NCI-H345 treated with DMSO at 0.1 percent for 48 hours (cell line): ENCODE data around the gene GCNT4.
"Not testable (repeated sequence)": the region's sequence is repeated elsewhere in the genome, so short reads cannot be mapped to it uniquely, and the experiment has no call there.

Experiments used
- DNase-seq: peaks from one replicate; lab custom pipeline; 2025; ENCODE audit not compliant: unreplicated experiment; lab: John Stamatoyannopoulos, UW

Gene GCNT4

DNA sequence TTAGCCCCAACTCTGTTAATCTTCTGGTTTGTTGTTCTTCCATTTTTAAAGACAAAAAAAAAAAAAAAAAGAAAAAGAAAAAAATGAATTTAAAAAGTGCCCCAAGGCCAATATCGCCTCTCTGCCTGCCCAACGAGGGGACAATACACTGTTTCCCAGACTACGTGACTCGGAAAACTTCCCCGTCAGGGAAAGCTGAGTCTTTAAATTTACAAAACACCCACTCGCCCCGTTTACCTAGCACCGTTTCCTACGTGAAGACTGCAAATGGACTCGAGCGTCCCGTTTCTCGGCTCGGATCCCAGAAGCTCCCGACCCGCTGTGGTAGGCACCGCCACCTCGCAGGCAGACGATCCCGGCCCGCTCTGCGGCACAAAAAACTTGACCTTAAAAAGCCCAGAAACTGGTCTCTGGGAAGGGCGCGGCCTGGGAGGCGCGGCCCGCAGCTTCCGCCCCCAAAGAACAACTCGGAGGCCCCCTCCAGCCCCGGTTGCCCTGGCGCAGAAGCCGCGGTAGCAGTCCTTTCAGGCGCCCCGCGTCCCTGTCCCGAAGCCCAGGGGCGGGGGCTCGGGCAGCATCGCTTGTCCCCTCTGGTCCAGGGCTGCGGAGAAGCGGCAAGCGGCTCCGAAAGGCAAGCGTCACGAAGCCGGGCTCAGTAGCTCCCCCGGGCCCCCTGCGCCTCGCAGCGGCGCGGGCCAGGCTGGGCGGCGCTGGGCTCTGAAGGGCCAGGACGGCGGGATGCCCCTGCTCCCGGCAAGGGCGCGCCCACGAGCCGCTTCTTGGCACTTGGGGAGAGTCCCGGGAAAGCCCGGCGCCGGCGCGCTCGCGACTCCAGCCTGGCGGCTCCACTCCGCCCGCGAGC lies at the start of gene GCNT4:
TSS of gene GCNT4 (minus strand) at position 367 of the 862 bp plus-strand sequence. CDS start 22,521 bp downstream, outside the sequence.
- no peak for DNase-seq

DNA sequence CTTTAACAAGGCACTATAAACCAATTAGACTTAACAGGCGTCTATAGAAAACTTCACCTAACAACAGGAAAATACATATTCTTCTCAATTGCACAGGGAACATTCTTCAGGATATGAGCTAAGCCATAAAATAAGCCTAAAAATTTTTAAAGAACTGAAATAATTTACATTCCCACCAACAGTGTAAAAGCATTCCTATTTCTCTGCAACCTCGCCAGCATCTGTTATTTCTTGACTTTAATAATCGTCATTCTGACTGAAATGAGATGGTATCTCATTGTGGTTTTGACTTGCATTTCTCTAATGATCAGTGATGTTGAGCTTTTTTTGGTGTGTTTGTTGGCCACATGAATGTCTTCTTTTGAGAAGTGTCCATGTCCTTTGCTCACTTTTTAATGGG lies 43.6 kb upstream of the GCNT4 start:
- DNase-seq, result not testable (repeated sequence)

GRCh38 chr5:75091597-75091996 lies 39.2 kb upstream of the GCNT4 start:
- DNase-seq, result no peak

GRCh38 chr5:75089662-75090061 lies 37.3 kb upstream of the GCNT4 start:
- no peak for DNase-seq

DNA sequence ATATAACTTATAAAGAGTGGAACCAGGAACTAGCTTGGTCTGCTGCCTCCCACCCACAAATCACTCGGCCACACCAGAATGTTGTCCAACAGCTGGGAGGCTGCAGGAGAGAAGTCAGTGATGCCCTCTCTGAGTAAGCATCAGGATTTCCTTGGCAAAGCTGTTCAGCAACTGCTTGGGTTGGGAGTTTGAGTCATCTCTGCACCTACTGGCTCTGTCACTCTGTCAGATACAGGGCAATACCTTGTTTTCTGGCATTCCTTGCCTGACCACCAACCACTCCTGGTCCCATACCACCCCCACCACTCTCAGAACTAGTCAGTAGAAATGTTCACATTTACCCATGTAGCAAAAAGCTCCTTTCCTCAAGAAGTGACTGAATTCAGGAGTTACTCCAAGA lies 36.8 kb upstream of the GCNT4 start:
- DNase-seq, result no peak

DNA sequence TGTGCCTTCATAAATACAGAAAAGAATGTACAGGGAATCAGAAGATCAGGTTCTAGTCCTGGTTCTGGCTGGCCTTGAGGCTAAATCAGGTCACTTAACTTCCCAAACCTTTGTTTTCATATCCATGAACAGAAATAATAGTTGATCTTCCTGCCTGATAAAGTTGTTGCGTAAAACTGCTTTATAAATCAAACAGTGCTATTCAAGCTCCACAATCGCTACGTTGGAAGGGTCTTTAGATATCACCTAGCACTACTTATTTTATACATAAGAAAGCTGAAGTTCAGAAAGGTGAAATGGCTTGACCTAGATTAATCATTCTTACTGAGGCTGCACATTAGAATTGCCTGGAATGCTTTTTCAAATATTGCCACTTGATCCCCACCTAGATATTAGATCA lies 36.3 kb upstream of the GCNT4 start:
- DNase-seq, result no peak

- DNase-seq, result no peak
Observed at GRCh38 chr5:75081510-75081909, 29.2 kb upstream of the GCNT4 start.

DNA sequence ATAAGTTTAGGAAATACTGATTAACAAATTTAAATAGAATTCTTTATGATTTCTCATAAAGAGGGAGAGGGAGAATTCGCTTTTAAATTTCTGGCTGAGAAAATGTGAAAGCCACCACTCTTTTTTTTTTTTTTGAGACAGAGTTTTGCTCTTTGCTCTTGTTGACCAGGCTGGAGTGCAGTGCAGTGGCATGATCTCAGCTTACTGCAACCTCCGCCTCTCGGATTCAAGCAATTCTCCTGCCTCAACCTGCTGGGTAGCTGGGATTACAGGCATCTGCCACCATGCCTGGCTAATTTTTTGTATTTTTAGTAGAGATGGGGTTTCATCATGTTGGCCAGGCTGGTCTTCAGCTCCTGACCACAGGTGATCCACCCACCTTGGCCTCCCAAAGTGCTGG lies 27.0 kb upstream of the GCNT4 start:
- not testable (repeated sequence) for DNase-seq

DNA sequence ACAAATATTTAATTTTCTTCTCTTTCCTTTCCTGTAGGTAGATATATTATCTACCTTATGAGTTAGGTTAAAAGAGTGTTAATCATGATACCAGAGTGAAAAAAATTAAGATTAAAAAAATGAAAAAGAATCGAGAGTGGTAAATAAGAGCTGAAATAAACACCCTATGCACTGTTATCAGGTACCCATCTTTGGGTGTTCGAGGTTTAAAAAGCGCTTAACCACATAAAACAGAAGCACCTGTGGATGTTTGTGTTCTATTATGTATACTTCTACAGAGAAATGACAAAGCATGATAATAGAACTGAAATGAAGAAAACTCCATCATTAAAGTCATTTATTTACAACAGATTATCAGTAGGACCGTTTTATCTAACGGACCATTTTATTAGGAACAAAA lies 25.7 kb upstream of the GCNT4 start:
- DNase-seq, result no peak

DNA sequence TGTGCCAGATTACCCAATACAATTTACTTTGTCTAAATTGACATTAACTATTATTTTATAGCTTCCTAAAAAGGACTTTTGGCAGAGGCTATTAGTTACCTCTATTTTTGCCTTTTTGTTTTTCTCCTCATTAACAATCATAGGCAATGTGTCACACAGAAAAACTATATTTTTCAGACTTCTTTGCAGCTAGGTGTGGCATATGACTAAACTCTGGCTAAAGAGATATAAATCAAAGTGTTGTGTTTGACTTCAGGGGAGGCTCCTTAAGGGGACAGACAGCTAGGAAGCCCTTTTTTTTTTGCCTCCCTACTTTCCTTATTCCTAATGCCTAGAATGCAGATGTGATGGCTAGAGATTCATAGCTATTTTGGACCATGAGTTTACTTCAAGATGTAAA lies 19.7 kb upstream of the GCNT4 start:
- DNase-seq, result no peak

DNA sequence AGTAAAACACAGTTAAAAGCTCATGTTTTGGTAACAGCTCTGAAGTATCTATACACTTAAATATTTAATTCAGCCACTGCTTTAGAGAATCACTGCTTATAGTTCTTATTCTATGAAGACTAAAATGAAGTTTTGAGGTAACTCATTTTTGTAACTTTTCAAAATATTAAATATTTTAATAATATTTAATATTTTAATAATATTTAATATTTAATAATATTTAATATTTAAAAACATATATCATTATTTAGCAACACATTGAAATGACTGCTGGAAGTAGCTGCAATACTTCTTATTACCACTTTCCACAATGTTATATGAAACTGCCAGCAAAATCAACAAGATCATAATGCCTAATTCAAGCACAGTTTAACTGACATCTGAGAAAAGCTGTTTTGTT lies 18.7 kb upstream of the GCNT4 start:
- DNase-seq, result no peak

- no peak for DNase-seq
Observed at GRCh38 chr5:75067434-75067833, 15.1 kb upstream of the GCNT4 start.

DNA sequence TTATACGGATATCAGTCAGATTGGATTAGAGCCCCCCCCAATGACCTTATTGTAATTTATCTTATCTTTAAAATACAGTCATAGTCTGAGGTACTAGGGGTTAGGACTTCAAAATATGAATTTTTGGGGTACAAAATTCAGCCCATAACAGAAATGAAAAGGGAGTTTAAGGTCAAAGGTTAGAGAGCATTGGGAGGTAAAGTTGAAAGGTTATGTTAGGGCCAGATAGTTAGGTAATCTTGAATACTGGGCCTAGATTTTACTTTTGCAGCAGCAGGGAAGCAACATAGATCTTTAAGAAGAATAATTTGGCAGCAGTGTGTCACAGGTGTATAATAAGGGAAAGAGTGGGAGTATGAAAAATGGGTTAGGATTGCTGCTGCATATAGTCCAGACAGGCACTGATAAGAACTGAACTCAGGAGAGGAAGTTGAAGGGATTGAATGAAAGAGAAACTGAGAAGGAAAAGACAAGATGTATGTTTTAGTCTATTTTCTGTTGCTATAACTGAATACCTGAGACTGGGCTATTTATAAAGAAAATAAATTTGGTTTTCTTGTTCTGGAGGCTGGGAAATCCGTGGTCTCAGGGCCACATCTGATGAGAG lies 10.7 kb upstream of the GCNT4 start:
- no peak for DNase-seq

- DNase-seq, result no peak
Observed at GRCh38 chr5:75059912-75060545, 7.7 kb upstream of the GCNT4 start.

DNA sequence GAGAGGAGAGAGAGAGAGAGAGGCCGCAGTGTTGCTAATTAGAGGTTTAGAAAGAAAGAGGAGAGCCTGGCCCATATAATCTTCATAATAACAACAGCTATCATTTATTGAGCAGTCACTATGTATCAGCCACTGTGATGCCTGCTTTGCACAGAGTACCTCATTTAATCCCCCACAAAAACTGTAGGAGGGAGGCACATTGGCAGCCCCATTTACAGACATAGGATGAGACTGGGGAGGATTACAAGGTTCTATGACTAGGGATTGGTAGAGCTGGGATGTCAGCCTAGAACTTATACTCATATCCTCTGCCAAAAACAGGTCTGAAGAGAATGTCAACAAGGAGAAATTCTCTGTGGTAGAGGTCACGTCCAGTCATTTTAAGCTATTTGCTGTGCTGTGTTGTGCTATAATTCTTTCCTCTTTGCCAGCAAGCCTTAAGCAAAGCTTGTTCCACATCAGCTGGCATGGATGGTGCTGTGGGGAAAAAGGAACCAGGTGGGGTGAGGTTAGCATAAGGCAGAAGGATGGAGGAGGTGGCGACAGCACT lies 6.7 kb upstream of the GCNT4 start:
- no peak for DNase-seq

GRCh38 chr5:75057561-75057960 lies 5.2 kb upstream of the GCNT4 start:
- no peak for DNase-seq

DNA sequence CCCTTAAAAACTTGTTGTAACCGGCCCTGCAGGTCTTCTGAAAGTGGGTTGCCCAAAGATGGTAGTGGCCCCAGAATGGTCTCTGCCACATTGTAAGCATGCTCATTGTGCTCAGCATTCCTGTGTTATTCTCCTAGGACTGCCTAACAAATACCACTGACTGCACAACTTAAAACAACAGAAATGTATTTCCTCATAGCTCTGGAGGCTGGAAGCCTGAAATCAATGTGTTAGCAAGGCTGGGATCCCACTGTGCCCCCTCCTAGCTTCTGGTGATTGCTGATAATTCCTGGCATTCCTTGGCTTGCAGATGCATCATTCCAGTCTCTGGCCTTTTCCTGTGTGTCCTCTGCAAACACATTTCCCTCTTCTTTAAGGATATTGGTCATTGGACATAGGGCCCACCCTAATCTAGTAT lies 3.4 kb upstream of the GCNT4 start:
- DNase-seq, result no peak

GRCh38 chr5:75054134-75054930 lies 2.0 kb upstream of the GCNT4 start:
- DNase-seq, result no peak

- no peak for DNase-seq
Observed at GRCh38 chr5:75053304-75054133, 1.2 kb upstream of the GCNT4 start.

DNA sequence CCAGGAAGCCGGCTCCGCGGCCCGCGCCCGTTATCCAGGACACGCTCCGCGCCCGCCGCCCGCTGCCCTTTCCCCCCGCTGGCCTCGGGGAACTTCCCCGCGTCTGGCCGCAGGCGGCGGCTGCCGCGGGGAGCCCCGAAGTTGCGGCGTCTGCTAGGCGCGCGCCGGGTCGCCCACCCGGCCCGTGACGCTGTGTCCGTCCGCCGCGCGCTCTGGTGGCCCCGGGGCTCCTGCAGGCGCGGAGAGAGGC lies 621 bp upstream of the GCNT4 start:
- DNase-seq, result no peak
